Small intestine (tissue), 7 donors: ENCODE measurements around the gene PAXX. TPM values are rescaled to one million over a fixed set of nuclear protein-coding genes. Genes with fewer than 3 reads are reported as not detected.

ENCODE experiments used
- DNase-seq, 2 donors: peaks; one replicate each; pipeline versions ENCODE4 v3.0.0 to v3.0.0-alpha.2; 2013
- FAIRE-seq: peaks from 2 replicates; lab custom pipeline; 2012; peaks lifted over from hg19 to GRCh38; lab: Jason Lieb, UNC
- H3K27ac ChIP-seq, 3 donors: one replicate each; pipeline ENCODE4 v1.5.1; 2013; ENCODE audit warnings: low read length in 2 of 3, mild to moderate bottlenecking in 2 of 3, control low read depth in 1 of 3, inconsistent platforms in 1 of 3, low read depth in 1 of 3, moderate library complexity in 1 of 3
- H3K27me3 ChIP-seq, 3 donors: one replicate each; pipeline ENCODE4 v1.6.1; 2013; ENCODE audit warnings: low read length in 3 of 3, inconsistent platforms in 1 of 3; ENCODE audit not compliant: control insufficient read depth in 3 of 3, insufficient read depth in 3 of 3
- H3K36me3 ChIP-seq, 3 donors: one replicate each; pipeline ENCODE4 v1.6.1; 2013; ENCODE audit warnings: low read length in 3 of 3, inconsistent platforms in 1 of 3, low read depth in 1 of 3, mild to moderate bottlenecking in 1 of 3, moderate library complexity in 1 of 3; ENCODE audit not compliant: control insufficient read depth in 3 of 3, insufficient read depth in 2 of 3
- H3K4me1 ChIP-seq, 3 donors: one replicate each; pipeline ENCODE4 v1.6.1; 2013; ENCODE audit warnings: low read length in 2 of 3, inconsistent platforms in 1 of 3, low read depth in 1 of 3, mild to moderate bottlenecking in 1 of 3, moderate library complexity in 1 of 3; ENCODE audit not compliant: control insufficient read depth in 3 of 3, insufficient read depth in 2 of 3
- H3K4me3 ChIP-seq, 3 donors: one replicate each; pipeline ENCODE4 v1.5.1; 2013; ENCODE audit warnings: low read length in 3 of 3, control low read depth in 1 of 3, inconsistent platforms in 1 of 3, low read depth in 1 of 3, mild to moderate bottlenecking in 1 of 3, moderate library complexity in 1 of 3
- H3K9me3 ChIP-seq, 2 donors: one replicate each; pipeline ENCODE4 v1.6.1; 2013; ENCODE audit warnings: low read depth in 1 of 2, low read length in 1 of 2; ENCODE audit not compliant: control insufficient read depth in 2 of 2, insufficient read depth in 1 of 2
- WGBS, 3 donors: extraction: QIAGEN DNeasy Blood & Tissue Kit; methylation state at CpG; one replicate each; pipeline ENCODE4 v1.1.7; 2013; 5-methylcytosine and 5-hydroxymethylcytosine counted together
- polyA plus RNA-seq, 4 donors: library from polyadenylated mRNA; stranded (reverse) in 3 of 4; unstranded in 1 of 4; fragments of 200-250 nt in 3 of 4; fragments of 120-200 nt in 1 of 4; gene quantifications; one replicate each; pipeline versions ENCODE4 v1.2.1 to v1.2.3, GENCODE V29; 2013
- donor health status: healthy with polysubstance abuse.
- donor health status: control.
- donor health status: control.
- donor health status: Bipolar disorder and iron deficiency.
- donor health status: healthy.

Gene PAXX
- polyA plus RNA-seq, 4 donors = 33.7 to 85.9 (median 75.5) TPM

DNA sequence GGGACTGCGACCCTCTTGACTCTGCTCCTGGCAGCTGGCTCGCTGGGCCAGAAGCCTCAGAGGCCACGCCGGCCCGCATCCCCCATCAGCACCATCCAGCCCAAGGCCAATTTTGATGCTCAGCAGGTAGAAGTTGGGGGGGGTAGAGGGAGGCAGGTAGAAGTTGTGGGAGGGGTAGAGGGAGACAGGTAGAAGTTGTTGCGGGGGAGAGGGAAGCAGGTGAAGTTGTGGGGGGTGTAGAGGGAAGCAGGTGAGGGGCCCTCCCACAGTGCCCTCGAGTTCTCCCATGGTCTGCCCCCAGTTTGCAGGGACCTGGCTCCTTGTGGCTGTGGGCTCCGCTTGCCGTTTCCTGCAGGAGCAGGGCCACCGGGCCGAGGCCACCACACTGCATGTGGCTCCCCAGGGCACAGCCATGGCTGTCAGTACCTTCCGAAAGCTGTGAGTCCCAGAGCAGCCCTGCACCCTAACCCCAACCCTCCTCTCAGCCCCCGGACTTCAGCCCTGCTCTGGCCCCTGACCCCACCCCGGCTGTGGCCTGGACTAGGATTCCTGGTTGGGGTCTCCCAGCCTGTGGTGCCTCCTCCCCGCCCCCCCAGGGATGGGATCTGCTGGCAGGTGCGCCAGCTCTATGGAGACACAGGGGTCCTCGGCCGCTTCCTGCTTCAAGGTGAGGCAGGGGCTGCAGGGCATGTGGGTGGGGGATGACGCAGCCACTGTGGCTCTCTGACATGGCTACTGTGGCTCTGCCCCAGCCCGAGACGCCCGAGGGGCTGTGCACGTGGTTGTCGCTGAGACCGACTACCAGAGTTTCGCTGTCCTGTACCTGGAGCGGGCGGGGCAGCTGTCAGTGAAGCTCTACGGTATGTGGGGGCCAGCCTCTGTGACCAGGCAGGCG lies 46.6 kb upstream of the PAXX start:
- Histone ChIP-seq H3K4me1 (peaks cover 0 to 53% (median 6%) of the 10 kb centered on the region in 3 donors), H3K27me3 (no peaks in the 10 kb centered on the region), H3K4me3 (peak overlapping the region in 2 of 3 donors; percentile 34 to 40), H3K36me3 (peaks cover 13 to 42% (median 17%) of the 10 kb centered on the region in 3 donors), H3K9me3 (no peaks in the 10 kb centered on the region), H3K27ac (peak overlapping the region in 2 of 3 donors; percentile 18 to 71)
- DNase-seq (peak in 1 of 2 donors; percentile 43), FAIRE-seq (no peak)
- WGBS, 3 donors = 79 to 86% (median 81%) methylated on average over 26 to 30 of the region's 30 CpGs

DNA sequence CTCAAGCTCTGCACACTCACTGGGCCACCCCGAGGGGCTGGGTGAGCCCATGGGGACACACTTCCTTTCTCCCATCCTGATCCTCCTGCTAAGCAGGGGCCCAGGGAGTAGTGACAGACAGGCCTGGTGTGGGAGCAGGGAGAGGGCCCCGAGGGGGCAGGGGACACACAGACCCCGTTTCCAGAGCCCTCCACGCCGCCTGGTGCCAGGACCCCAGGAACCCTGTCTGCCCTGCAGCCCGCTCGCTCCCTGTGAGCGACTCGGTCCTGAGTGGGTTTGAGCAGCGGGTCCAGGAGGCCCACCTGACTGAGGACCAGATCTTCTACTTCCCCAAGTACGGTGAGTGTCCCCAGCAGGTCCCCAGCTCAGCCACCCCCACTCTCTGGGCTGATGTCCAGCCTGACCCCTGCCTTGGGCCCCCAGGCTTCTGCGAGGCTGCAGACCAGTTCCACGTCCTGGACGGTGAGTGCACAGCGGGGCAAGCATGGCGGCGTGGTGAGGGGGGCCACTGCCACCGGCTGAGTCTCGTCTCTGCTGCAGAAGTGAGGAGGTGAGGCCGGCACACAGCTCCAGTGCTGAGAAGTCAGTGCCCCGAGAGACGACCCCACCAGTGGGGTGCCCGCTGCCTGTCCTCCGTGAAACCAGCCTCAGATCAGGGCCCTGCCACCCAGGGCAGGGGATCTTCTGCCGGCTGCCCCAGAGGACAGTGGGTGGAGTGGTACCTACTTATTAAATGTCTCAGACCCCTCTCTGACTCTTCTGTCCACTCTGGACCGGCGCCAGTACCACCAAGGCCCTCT lies 45.8 kb upstream of the PAXX start:
- WGBS, 3 donors = 77 to 83% (median 79%) methylated on average over 20 to 27 of the region's 27 CpGs
- Histone ChIP-seq H3K9me3 (no peaks in the 10 kb centered on the region), H3K4me1 (peaks cover 0 to 61% (median 6%) of the 10 kb centered on the region in 3 donors), H3K27ac (peak overlapping the region in 1 of 3 donors; percentile 71), H3K36me3 (peaks cover 7 to 39% (median 10%) of the 10 kb centered on the region in 3 donors), H3K27me3 (no peaks in the 10 kb centered on the region), H3K4me3 (peak overlapping the region in 2 of 3 donors; percentile 34 to 40)
- no peak for FAIRE-seq
- no peak for DNase-seq

DNA sequence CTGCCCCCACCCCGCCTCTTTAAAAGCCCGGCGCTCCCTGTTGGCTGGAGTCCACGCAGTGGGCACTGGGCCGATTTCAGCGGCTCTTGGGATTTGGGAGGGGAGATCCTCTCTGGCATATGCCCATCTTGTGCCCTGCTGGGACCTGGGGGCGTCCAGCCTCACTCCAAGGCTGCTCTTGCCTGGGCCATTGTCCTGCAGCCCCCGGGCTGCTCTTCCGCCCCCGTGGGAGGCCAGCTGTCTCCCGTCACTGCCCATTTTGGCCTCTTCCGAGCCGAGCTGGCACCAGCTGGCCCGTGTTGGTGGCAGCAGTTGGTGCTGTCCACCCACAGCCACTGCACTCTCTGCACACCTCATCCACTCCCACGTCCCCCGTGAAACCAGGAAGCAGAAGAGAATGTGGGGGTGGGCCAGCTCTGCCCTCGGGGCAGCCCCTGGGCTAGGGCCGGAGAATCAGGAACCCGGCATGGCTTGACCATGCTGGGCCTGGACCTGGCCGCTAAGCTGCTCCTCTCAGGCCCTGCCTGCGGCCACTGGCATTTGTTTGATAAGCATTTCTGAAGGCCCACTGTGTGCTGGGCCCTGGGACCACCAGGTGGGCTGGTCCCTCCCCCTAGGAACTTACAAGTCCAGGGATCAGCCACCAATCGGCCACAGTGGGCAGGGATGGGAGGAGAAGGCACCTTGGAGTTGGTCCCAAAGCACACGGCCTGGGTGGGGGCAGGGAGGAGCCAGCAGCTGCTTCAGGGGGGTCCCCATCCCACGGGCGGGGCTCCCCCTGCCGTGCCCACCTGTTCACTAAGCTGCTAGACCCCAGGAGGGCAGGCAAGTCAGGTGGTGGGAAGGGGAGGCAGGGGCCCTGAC lies 45.0 kb upstream of the PAXX start:
- DNase-seq = no peak
- 51 to 68% (median 54%) methylated on average over 23 to 26 of the region's 26 CpGs for WGBS, 3 donors
- H3K27ac ChIP-seq = peak overlapping the region in 1 of 3 donors; percentile 98
- H3K27me3 ChIP-seq = no peaks in the 10 kb centered on the region
- H3K4me3 ChIP-seq = no peak overlapping the region
- peaks cover 0 to 37% (median 1%) of the 10 kb centered on the region in 3 donors for H3K36me3 ChIP-seq
- peaks cover 0 to 70% (median 6%) of the 10 kb centered on the region in 3 donors for H3K4me1 ChIP-seq
- no peaks in the 10 kb centered on the region for H3K9me3 ChIP-seq
- FAIRE-seq = no peak

DNA sequence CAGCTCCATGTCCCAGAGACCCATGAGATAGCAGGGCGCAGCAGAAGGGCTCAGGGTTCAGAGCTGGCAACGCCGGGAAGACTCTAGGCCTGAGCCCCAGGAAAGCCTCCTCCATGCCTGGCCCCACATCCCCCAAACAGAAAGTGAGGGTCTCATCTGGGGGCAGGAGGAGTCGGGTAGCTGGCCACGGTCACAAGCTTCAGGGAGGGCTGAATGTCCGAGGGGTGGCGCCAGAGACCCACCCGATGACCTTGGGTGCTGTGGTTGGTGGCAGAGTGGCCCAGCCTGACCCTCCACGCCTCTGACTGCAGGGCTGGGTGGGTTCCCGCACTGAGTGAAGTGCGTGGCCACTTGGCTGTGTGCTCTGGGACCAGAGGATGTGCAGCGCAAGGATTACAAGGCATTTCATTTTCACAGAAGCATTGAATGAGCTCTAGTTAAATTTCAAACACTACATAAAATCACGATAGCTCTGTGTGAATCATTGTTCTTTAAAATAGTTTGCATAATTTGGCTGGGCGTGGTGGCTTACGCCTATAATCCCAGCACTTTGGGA lies 44.2 kb upstream of the PAXX start:
- H3K4me1 ChIP-seq = peaks cover 0 to 67% (median 6%) of the 10 kb centered on the region in 3 donors
- peaks cover 0 to 35% (median 0%) of the 10 kb centered on the region in 3 donors for H3K36me3 ChIP-seq
- no peaks in the 10 kb centered on the region for H3K27me3 ChIP-seq
- H3K4me3 ChIP-seq = no peak overlapping the region
- DNase-seq (peak; percentile 41 to 63), FAIRE-seq (no peak)
- WGBS, 3 donors = 27 to 41% (median 38%) methylated on average over 15 of the region's 15 CpGs
- peak overlapping the region; percentile 41 to 98 (median 42) for H3K27ac ChIP-seq
- H3K9me3 ChIP-seq = no peaks in the 10 kb centered on the region

DNA sequence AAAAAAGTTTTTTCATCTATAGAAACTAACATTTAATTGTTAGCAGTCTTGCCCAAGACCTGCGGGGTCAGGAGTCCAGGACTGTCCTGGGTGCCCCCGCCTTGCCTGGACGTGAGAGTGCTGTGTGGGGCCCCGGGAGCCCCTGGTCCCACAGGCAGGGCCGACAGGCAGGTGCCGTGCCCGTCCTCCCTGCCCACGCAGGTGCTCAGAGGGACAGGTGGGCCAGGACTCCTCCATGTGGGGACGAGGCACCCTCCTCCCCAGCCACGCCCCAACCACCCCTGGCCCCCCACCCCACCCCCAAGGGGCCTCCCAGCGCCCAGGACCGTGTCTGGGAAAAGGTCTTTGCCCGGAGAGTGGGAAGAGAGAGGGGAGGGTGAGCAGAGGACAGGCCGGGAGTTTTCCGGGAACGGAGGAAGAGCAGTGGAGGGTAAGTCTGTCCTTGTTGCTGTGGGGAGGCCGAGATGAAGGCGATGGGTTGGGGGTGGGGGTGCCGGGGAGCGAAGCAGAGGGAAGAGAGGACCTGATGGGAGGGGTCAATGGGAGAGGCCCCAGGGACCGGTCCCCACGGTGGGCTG lies 42.9 kb upstream of the PAXX start:
- Histone ChIP-seq H3K36me3 (peaks cover 0 to 40% (median 0%) of the 10 kb centered on the region in 3 donors), H3K27me3 (no peaks in the 10 kb centered on the region), H3K27ac (peak overlapping the region; percentile 92 to 98 (median 93)), H3K4me3 (peak overlapping the region; percentile 37 to 90 (median 54)), H3K4me1 (peaks cover 0 to 62% (median 4%) of the 10 kb centered on the region in 3 donors), H3K9me3 (no peaks in the 10 kb centered on the region)
- FAIRE-seq (no peak), DNase-seq (peak; percentile 42 to 84)
- 4 to 9% (median 5%) methylated on average over 16 to 22 of the region's 22 CpGs for WGBS, 3 donors

DNA sequence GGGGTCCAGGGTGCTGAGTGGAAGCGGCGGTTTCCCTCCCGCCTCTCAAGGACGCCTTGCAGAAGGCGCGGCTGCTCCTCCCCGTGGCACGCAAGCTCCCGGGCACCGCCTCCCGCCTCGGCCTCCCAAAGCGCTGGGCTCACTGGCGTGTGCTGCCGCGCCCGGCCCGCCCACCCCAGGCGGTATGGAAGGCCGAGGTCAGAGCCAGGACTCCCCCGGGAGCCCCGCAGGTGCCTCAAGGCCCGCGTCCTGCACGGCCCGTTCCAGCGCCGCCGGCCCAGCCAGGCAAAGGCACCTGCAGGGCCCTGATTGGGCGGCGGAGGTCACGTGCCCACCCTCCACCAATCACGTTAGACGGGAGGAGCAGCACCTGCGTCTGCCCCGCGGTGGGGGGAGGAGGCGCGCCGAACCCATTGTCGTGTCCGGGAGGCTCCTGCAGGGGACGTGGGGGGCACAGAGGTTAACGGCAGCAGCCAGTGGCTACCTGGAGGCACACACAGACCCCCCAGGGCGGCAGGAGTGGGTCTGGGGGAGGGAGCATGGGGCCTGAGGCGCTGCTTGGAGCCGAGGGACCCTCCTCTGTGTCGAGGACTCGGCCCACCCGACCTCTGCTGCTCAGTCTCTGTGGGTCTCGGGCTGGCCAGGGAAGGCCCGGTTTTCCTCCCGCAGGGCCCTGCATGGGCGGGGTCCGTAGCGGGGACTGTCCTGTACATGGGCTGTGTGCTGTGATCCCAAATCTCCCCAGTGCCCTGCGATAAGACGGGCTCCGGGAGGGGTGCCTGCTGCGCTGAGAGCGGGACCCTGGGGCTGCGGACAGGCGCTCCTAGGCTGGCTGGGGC lies 42.2 kb upstream of the PAXX start:
- FAIRE-seq = no peak
- Histone ChIP-seq H3K4me1 (peaks cover 0 to 58% (median 4%) of the 10 kb centered on the region in 3 donors), H3K4me3 (peak overlapping the region; percentile 37 to 90 (median 54)), H3K27me3 (no peaks in the 10 kb centered on the region), H3K36me3 (peaks cover 0 to 46% (median 0%) of the 10 kb centered on the region in 3 donors), H3K9me3 (no peaks in the 10 kb centered on the region), H3K27ac (peak overlapping the region; percentile 92 to 98 (median 93))
- 1 to 5% (median 3%) methylated on average over 39 to 63 of the region's 63 CpGs for WGBS, 3 donors
- peak; percentile 98 to 99 for DNase-seq
